H1 (cell line): ENCODE results near the gene MTARC1. TPM values are rescaled to one million over a fixed set of nuclear protein-coding genes. Genes with fewer than 3 reads are reported as not detected.

Experiments
- CTCF ChIA-PET: fragments of 300-600 bp; sonication (Branson Sonifier 250); formaldehyde crosslinking; loops from one replicate; lab custom pipeline; 2021; ENCODE audit not compliant: partially characterized antibody; lab: Charles Lee
- POLR2A ChIA-PET: fragments of 300-600 bp; sonication (Branson Sonifier 250); formaldehyde crosslinking; loops from one replicate; lab custom pipeline; 2021; ENCODE audit warnings: inconsistent platforms; ENCODE audit not compliant: partially characterized antibody; lab: Charles Lee
- DNase-seq, 2 experiments: peaks; one replicate each; pipeline versions ENCODE4 v3.0.0 to v3.0.0-alpha.2; 2010 to 2022; ENCODE audit warnings: low spot score in 2 of 2, low read depth in 1 of 2, mixed read lengths in 1 of 2
- FAIRE-seq: peaks from 2 replicates; lab custom pipeline; 2011; peaks lifted over from hg19 to GRCh38; lab: Jason Lieb, UNC
- H2AFZ ChIP-seq: 2 replicates; pipeline ENCODE4 v1.8.1; 2012; ENCODE audit warnings: low read length, inconsistent platforms
- H2AK5ac ChIP-seq: 2 replicates; pipeline ENCODE4 v1.6.1; 2013; ENCODE audit warnings: low read depth, low read length
- H2BK120ac ChIP-seq: replicated peaks from 2 replicates; pipeline ENCODE3; 2013; ENCODE audit warnings: low read depth, low read length, inconsistent platforms
- H2BK12ac ChIP-seq: 2 replicates; pipeline ENCODE4 v1.6.1; 2013; ENCODE audit warnings: low read depth, low read length
- H2BK15ac ChIP-seq: 2 replicates; pipeline ENCODE4 v1.6.1; 2013; ENCODE audit warnings: low read length
- H2BK20ac ChIP-seq: 2 replicates; pipeline ENCODE4 v1.6.1; 2013; ENCODE audit warnings: low read length
- H2BK5ac ChIP-seq: 2 replicates; pipeline ENCODE4 v1.6.1; 2013; ENCODE audit warnings: low read depth, low read length
- H3K14ac ChIP-seq: 2 replicates; pipeline ENCODE4 v1.6.1; 2013; ENCODE audit warnings: inconsistent platforms; ENCODE audit not compliant: insufficient read length
- H3K18ac ChIP-seq: 2 replicates; pipeline ENCODE4 v1.6.1; 2013; ENCODE audit warnings: low read length; ENCODE audit errors: extremely low read depth
- H3K23ac ChIP-seq: 2 replicates; pipeline ENCODE4 v1.6.1; 2013; ENCODE audit warnings: inconsistent platforms; ENCODE audit not compliant: insufficient read length
- H3K23me2 ChIP-seq: 2 replicates; pipeline ENCODE4 v1.6.1; 2013; ENCODE audit warnings: low read depth, low read length
- H3K27ac ChIP-seq: 2 replicates; pipeline ENCODE4 v1.6.1; 2011; ENCODE audit warnings: low read depth, low read length, inconsistent platforms
- H3K27me3 ChIP-seq, 4 experiments: replicated peaks in 1 of 4; 1 replicate in 1 of 4; 2 replicates in 3 of 4; pipeline versions ENCODE4 v1.6.1 to v1.8.1; 2011 to 2013; ENCODE audit warnings: low read length in 3 of 4, mild to moderate bottlenecking in 3 of 4, inconsistent platforms in 2 of 4, mixed read lengths in 2 of 4, moderate library complexity in 1 of 4; ENCODE audit not compliant: control insufficient read depth in 3 of 4, insufficient read depth in 3 of 4; ENCODE audit errors: extremely low read depth in 1 of 4
- H3K36me3 ChIP-seq, 4 experiments: 2 replicates each; pipeline versions ENCODE4 v1.6.1 to v1.8.1; 2011 to 2013; ENCODE audit warnings: mild to moderate bottlenecking in 4 of 4, low read length in 3 of 4, moderate library complexity in 2 of 4, control low read depth in 1 of 4, inconsistent platforms in 1 of 4; ENCODE audit not compliant: insufficient read depth in 4 of 4, control insufficient read depth in 2 of 4
- H3K4ac ChIP-seq: replicated peaks from 2 replicates; pipeline ENCODE3; 2013; ENCODE audit warnings: low read length, low read depth, mixed read lengths, inconsistent platforms; ENCODE audit not compliant: insufficient read length
- H3K4me1 ChIP-seq, 4 experiments: replicated peaks in 1 of 4; 1 replicate in 1 of 4; 2 replicates in 3 of 4; pipeline versions ENCODE4 v1.6.1 to v1.8.1; 2011 to 2013; ENCODE audit warnings: low read length in 3 of 4, inconsistent platforms in 2 of 4, mixed read lengths in 1 of 4; ENCODE audit not compliant: insufficient read depth in 4 of 4, control insufficient read depth in 3 of 4
- H3K4me2 ChIP-seq, 2 experiments: 2 replicates each; pipeline versions ENCODE4 v1.6.1 to v1.8.1; 2011 to 2013; ENCODE audit warnings: low read depth in 2 of 2, low read length in 2 of 2, control low read depth in 1 of 2, inconsistent platforms in 1 of 2, mild to moderate bottlenecking in 1 of 2; ENCODE audit not compliant: insufficient read depth in 1 of 2
- H3K4me3 ChIP-seq, 4 experiments: fragments of 200-600, 300-600 bp in 1 of 4; sonication (generic), shearing (Covaris generic), sonication (Bioruptor Twin) in 1 of 4; 2 replicates each; pipeline versions ENCODE4 v1.5.1 to v1.8.1; 2011 to 2016; ENCODE audit warnings: low read length in 4 of 4, low read depth in 3 of 4, control low read depth in 2 of 4, inconsistent platforms in 2 of 4, mild to moderate bottlenecking in 2 of 4, mixed read lengths in 1 of 4, moderate library complexity in 1 of 4; ENCODE audit not compliant: insufficient read depth in 2 of 4; ENCODE audit errors: extremely low read depth in 1 of 4
- H3K56ac ChIP-seq: replicated peaks from 2 replicates; pipeline ENCODE3; 2013; ENCODE audit warnings: low read depth, mild to moderate bottlenecking, mixed read lengths, low read length, inconsistent platforms; ENCODE audit not compliant: insufficient read length
- H3K79me1 ChIP-seq: 2 replicates; pipeline ENCODE4 v1.6.1; 2013; ENCODE audit warnings: low read depth, low read length, control low read depth
- H3K79me2 ChIP-seq, 2 experiments: 2 replicates each; pipeline versions ENCODE4 v1.6.1 to v1.8.1; 2012 to 2013; ENCODE audit warnings: low read length in 2 of 2, mild to moderate bottlenecking in 2 of 2, inconsistent platforms in 1 of 2; ENCODE audit not compliant: insufficient read depth in 2 of 2, control insufficient read depth in 1 of 2
- H3K9ac ChIP-seq, 4 experiments: replicated peaks in 1 of 4; 1 replicate in 1 of 4; 2 replicates in 3 of 4; pipeline versions ENCODE4 v1.6.1 to v1.8.1; 2011 to 2013; ENCODE audit warnings: low read depth in 3 of 4, low read length in 3 of 4, control low read depth in 2 of 4, mild to moderate bottlenecking in 2 of 4, moderate library complexity in 2 of 4, inconsistent platforms in 1 of 4; ENCODE audit errors: extremely low read depth in 1 of 4
- H3K9me3 ChIP-seq, 2 experiments: 2 replicates each; pipeline versions ENCODE4 v1.6.1 to v1.8.1; 2012 to 2013; ENCODE audit warnings: mild to moderate bottlenecking in 2 of 2, moderate library complexity in 2 of 2, control low read depth in 1 of 2, inconsistent platforms in 1 of 2, low read depth in 1 of 2, low read length in 1 of 2, mixed read lengths in 1 of 2; ENCODE audit not compliant: insufficient read depth in 2 of 2
- H4K20me1 ChIP-seq, 2 experiments: replicated peaks in 1 of 2; 2 replicates each; pipeline versions ENCODE3 to v1.8.1; 2011 to 2013; ENCODE audit warnings: inconsistent platforms in 2 of 2, low read length in 2 of 2, mild to moderate bottlenecking in 1 of 2; ENCODE audit not compliant: insufficient read depth in 2 of 2, control insufficient read depth in 1 of 2
- H4K5ac ChIP-seq: 2 replicates; pipeline ENCODE4 v1.6.1; 2013; ENCODE audit warnings: low read length, low read depth, mixed read lengths, inconsistent platforms; ENCODE audit not compliant: insufficient read length
- H4K8ac ChIP-seq: 2 replicates; pipeline ENCODE4 v1.8.0; 2013; ENCODE audit warnings: mild to moderate bottlenecking, moderate library complexity, low read length, inconsistent platforms; ENCODE audit not compliant: insufficient read depth; ENCODE audit errors: extremely low read depth
- H4K91ac ChIP-seq: replicated peaks from 2 replicates; pipeline ENCODE3; 2013; ENCODE audit warnings: low read length, mixed read lengths, inconsistent platforms; ENCODE audit not compliant: insufficient read length
- HDAC2 ChIP-seq, 2 experiments: fragments of 300-600 bp in 1 of 2; sonication (generic) in 1 of 2; IDR thresholded peaks; 2 replicates each; pipeline ENCODE4 v1.6.1; 2011 to 2012; ENCODE audit warnings: low read depth in 2 of 2, low read length in 2 of 2, mild to moderate bottlenecking in 2 of 2, moderate library complexity in 2 of 2, borderline replicate concordance in 1 of 2, inconsistent platforms in 1 of 2
- RAD21 ChIP-seq, 2 experiments: IDR thresholded peaks in 1 of 2; conservative IDR thresholded peaks in 1 of 2; 2 replicates each; pipeline ENCODE4 v1.6.1; 2011; ENCODE audit warnings: low read depth in 2 of 2, low read length in 2 of 2, improper control_type of control experiment in 1 of 2, inconsistent platforms in 1 of 2, mild to moderate bottlenecking in 1 of 2, moderate library complexity in 1 of 2
- TCF12 ChIP-seq: IDR thresholded peaks from 2 replicates; pipeline ENCODE4 v1.6.1; 2011; ENCODE audit warnings: low read depth, mild to moderate bottlenecking, low read length
- WGBS, 2 experiments: shearing (Covaris generic) in 1 of 2; methylation state at CpG; one replicate each; pipeline versions ENCODE4 v1.1.6 to v1.1.7; 2013 to 2015; ENCODE audit warnings: low lambda C conversion rate in 2 of 2, mixed read lengths in 2 of 2, inconsistent platforms in 1 of 2, low coverage in 1 of 2, missing lambda C conversion rate in 1 of 2; ENCODE audit not compliant: insufficient replicate concordance in 2 of 2, insufficient coverage in 1 of 2, insufficient read length in 1 of 2; ENCODE audit errors: extremely low coverage in 1 of 2, missing lambda C conversion rate in 1 of 2; 5-methylcytosine and 5-hydroxymethylcytosine counted together
- polyA plus RNA-seq, 7 experiments: library from polyadenylated mRNA; depleted of rRNA in 3 of 7; stranded (reverse) in 5 of 7; unstranded in 2 of 7; fragments of >200 nt in 5 of 7; fragments of 200-250 nt in 2 of 7; gene quantifications; 1 replicate in 5 of 7; 2 replicates in 1 of 7; 4 replicates in 1 of 7; pipeline versions ENCODE4 v1.2.1 to v1.2.3, GENCODE V29; 2011 to 2013; ENCODE audit warnings: missing spikeins in 2 of 7, mixed read lengths in 2 of 7
- total RNA-seq: library from RNA; stranded (reverse); fragmentation: NEBNext Ultra II Directional; extraction: Animal tissue kit (Norgen Biotek cat#: 25700); gene quantifications from 2 replicates; pipeline ENCODE4 v1.2.1, GENCODE V29; 2021
- TF ChIP-seq, protein P1 (sequence below): IDR thresholded peaks from 2 replicates; pipeline ENCODE4 v1.6.1; 2011; ENCODE audit warnings: low read length, improper control_type of control experiment
- TF ChIP-seq, protein P2 (sequence below), 3 experiments: IDR thresholded peaks; 1 replicate in 2 of 3; 2 replicates in 1 of 3; pipeline versions ENCODE4 v1.5.1 to v1.6.1; 2011; ENCODE audit warnings: low read length in 3 of 3, mild to moderate bottlenecking in 3 of 3, inconsistent platforms in 2 of 3, low read depth in 1 of 3, moderate library complexity in 1 of 3; ENCODE audit not compliant: insufficient read depth in 1 of 3; ENCODE audit errors: control extremely low read depth in 1 of 3

MTARC1 gene
- total and polyA plus RNA-seq, 2 of the 8 experiments (the other 6 are each of a cell fraction or from before 2014, with no cell fraction given): 17.2 to 46.2 TPM

DNA sequence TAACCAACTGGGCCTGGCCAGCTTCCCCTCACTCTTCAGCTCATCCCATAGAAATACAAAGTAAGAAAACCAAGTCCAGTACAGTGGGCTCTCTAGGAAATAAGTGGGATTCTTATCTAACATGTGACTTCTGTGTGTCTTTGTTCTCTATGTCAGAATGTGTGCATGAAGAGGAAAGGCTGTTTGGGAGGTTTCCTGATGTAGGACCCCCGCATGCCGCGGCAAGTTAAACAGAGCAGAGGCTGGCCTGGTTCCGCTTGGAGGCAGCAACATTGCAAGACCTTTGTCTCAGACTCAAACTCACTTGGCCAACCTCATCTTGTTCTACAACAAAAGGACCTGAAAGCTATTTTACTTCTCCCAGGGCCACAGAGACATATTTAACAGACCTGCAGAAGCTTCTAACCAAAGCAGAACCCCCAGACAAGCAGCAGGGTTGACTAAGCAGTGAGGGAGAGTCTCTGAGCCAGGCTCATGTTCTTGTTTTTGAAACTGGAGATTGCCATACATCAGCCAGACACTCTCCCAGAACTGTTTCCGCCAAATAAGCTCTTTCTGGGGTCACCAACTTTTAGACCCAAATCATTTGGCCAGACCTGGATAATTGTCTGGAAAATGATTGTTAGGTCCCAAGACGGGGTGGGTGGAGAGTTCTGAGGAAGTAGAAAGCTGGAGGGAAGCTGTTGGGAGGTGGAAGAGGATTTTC lies 32.3 kb upstream of the MTARC1 start:
- H3K4ac ChIP-seq: no peak overlapping the region
- ChIA-PET POLR2A (interaction anchor here (0.5 kb wide), 1 partner anchor 9 kb away, joined by 3 read pairs; no protein-coding TSS in a partner anchor), CTCF (interaction anchor here (0.8 to 1.4 kb wide), 2 partner anchors 22 to 916 kb away, joined by 4 read pairs; no protein-coding TSS in a partner anchor)
- no peak overlapping the region for H4K8ac ChIP-seq
- DNase-seq (no peak), FAIRE-seq (no peak)
- no peak overlapping the region for H3K4me2 ChIP-seq
- H3K4me3 ChIP-seq: no peak overlapping the region
- no peak overlapping the region for H4K5ac ChIP-seq
- H3K14ac ChIP-seq: no peak overlapping the region
- no peak overlapping the region for H2BK20ac ChIP-seq
- no peak overlapping the region for H2BK5ac ChIP-seq
- H4K91ac ChIP-seq: no peak overlapping the region
- no peak overlapping the region for H2AFZ ChIP-seq
- WGBS, 2 experiments: 96% methylated on average over 6 of the region's 6 CpGs; no CpG with 5 or more reads in 1 of the 2 experiments
- H3K9ac ChIP-seq: no peak overlapping the region
- no peak overlapping the region for H2BK12ac ChIP-seq
- no peak overlapping the region for H3K23ac ChIP-seq
- no peaks in the 10 kb centered on the region for H3K23me2 ChIP-seq
- no peaks in the 10 kb centered on the region for H3K79me1 ChIP-seq
- no peaks in the 10 kb centered on the region for H4K20me1 ChIP-seq
- H3K9me3 ChIP-seq: no peaks in the 10 kb centered on the region
- no peak for TF ChIP-seq TCF12
- TF ChIP-seq, protein P1, sequence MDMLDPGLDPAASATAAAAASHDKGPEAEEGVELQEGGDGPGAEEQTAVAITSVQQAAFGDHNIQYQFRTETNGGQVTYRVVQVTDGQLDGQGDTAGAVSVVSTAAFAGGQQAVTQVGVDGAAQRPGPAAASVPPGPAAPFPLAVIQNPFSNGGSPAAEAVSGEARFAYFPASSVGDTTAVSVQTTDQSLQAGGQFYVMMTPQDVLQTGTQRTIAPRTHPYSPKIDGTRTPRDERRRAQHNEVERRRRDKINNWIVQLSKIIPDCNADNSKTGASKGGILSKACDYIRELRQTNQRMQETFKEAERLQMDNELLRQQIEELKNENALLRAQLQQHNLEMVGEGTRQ: no peak
- TF ChIP-seq, protein P2, sequence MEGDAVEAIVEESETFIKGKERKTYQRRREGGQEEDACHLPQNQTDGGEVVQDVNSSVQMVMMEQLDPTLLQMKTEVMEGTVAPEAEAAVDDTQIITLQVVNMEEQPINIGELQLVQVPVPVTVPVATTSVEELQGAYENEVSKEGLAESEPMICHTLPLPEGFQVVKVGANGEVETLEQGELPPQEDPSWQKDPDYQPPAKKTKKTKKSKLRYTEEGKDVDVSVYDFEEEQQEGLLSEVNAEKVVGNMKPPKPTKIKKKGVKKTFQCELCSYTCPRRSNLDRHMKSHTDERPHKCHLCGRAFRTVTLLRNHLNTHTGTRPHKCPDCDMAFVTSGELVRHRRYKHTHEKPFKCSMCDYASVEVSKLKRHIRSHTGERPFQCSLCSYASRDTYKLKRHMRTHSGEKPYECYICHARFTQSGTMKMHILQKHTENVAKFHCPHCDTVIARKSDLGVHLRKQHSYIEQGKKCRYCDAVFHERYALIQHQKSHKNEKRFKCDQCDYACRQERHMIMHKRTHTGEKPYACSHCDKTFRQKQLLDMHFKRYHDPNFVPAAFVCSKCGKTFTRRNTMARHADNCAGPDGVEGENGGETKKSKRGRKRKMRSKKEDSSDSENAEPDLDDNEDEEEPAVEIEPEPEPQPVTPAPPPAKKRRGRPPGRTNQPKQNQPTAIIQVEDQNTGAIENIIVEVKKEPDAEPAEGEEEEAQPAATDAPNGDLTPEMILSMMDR (IDR thresholded peaks at IDR 0.05; ENCODE audit: control extremely low read depth in 1 of 3, insufficient read depth in 1 of 3, low read depth in 1 of 3, low read length in 3 of 3): no peak
- no peak for TF ChIP-seq RAD21 (IDR thresholded peaks at IDR 0.05 in 1 of 2, conservative IDR thresholded peaks at IDR 0.05 in 1 of 2; ENCODE audit: low read depth in 2 of 2, low read length in 2 of 2)
- TF ChIP-seq HDAC2 (IDR thresholded peaks at IDR 0.05; ENCODE audit: borderline replicate concordance in 1 of 2, low read depth in 2 of 2, low read length in 2 of 2): no peak
- peaks cover 0 to 7% (median 3%) of the 10 kb centered on the region in 4 experiments; a peak in 5 of 7 replicates for H3K27me3 ChIP-seq
- peaks cover 0 to 11% of the 10 kb centered on the region in 2 experiments; a peak in 2 of 4 replicates for H3K79me2 ChIP-seq
- no peak overlapping the region for H2AK5ac ChIP-seq
- no peak overlapping the region for H3K18ac ChIP-seq
- no peak overlapping the region for H3K27ac ChIP-seq
- H3K4me1 ChIP-seq: peaks cover 0 to 3% (median 2%) of the 10 kb centered on the region in 4 experiments; a peak in 2 of 7 replicates
- no peaks in the 10 kb centered on the region; a peak in 1 of 8 replicates for H3K36me3 ChIP-seq
- no peak overlapping the region for H3K56ac ChIP-seq
- H2BK15ac ChIP-seq: no peak overlapping the region
- no peak overlapping the region for H2BK120ac ChIP-seq
